ENCODE data around the gene TCF7.

DNA sequence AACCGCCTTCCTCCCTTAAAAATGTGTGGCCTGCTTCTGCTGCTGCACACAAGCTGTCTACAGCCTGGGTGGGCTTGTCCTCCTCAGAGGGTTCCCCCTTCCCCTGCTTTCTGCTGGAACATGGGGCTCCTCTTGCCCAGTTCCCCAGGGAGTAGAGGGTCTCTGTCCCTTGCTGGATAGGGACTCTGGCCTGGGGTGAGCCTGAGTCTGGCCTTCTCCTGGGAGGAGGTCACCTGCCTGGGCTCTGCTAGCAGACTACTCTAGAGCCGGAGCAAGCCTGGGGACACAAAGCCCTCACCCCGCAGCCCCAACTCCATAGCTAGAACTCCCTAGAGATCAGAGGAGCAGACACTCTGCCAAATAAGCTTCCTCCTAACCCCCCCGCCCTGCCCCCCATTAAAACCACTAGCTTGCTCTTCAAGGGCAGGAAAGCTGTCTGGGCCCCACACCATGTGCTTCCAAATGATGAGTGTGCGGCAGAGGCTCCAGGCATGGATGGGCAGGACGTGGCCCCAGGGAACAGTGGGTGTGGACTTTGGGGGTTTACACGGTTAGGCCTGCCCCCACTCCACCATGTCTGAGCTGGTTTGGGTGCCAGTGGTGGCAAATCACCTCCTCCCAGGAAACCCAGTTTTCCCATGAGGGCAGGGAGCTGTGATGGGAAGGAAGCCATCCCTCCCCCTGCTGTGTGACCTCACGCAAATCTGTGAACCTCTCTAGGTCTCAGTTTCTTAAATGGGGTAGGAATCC is 10.0 kb downstream of the TCF7 start:
- TF ChIP-seq, protein P1, sequence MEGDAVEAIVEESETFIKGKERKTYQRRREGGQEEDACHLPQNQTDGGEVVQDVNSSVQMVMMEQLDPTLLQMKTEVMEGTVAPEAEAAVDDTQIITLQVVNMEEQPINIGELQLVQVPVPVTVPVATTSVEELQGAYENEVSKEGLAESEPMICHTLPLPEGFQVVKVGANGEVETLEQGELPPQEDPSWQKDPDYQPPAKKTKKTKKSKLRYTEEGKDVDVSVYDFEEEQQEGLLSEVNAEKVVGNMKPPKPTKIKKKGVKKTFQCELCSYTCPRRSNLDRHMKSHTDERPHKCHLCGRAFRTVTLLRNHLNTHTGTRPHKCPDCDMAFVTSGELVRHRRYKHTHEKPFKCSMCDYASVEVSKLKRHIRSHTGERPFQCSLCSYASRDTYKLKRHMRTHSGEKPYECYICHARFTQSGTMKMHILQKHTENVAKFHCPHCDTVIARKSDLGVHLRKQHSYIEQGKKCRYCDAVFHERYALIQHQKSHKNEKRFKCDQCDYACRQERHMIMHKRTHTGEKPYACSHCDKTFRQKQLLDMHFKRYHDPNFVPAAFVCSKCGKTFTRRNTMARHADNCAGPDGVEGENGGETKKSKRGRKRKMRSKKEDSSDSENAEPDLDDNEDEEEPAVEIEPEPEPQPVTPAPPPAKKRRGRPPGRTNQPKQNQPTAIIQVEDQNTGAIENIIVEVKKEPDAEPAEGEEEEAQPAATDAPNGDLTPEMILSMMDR (IDR thresholded peaks at IDR 0.05; ENCODE audit: poor library complexity, severe bottlenecking), result no peak
- TF ChIP-seq EZH2 (IDR thresholded peaks at IDR 0.05; ENCODE audit: borderline replicate concordance, insufficient read depth, low read length, poor library complexity, severe bottlenecking) (no peak), EP300 (conservative IDR thresholded peaks at IDR 0.05; ENCODE audit: poor library complexity, severe bottlenecking) (no peak)
